Spinal cord (tissue), 10 donors: ENCODE data around the gene SALL1. TPM values are rescaled to one million over a fixed set of nuclear protein-coding genes. Genes with fewer than 3 reads are reported as not detected.

Experiments
- DNase-seq, 6 donors: peaks; one replicate each; pipeline versions ENCODE4 v3.0.0 to v3.0.0-alpha.2; 2013 to 2015; ENCODE audit warnings: low spot score in 6 of 6, low read depth in 4 of 6
- H3K27ac ChIP-seq: one replicate; pipeline ENCODE4 v1.5.1; 2013; ENCODE audit warnings: low read depth, low read length, control low read depth
- H3K27me3 ChIP-seq: one replicate; pipeline ENCODE4 v1.6.1; 2013; ENCODE audit warnings: low read length; ENCODE audit not compliant: control insufficient read depth, insufficient read depth
- H3K36me3 ChIP-seq: one replicate; pipeline ENCODE4 v1.6.1; 2013; ENCODE audit warnings: low read length; ENCODE audit not compliant: control insufficient read depth, insufficient read depth
- H3K4me1 ChIP-seq: one replicate; pipeline ENCODE4 v1.6.1; 2013; ENCODE audit warnings: low read length; ENCODE audit not compliant: control insufficient read depth, insufficient read depth
- H3K4me3 ChIP-seq: one replicate; pipeline ENCODE4 v1.5.1; 2013; ENCODE audit warnings: low read depth, low read length, control low read depth
- H3K9me3 ChIP-seq: one replicate; pipeline ENCODE4 v1.6.1; 2013; ENCODE audit warnings: low read length; ENCODE audit not compliant: control insufficient read depth, insufficient read depth
- WGBS: methylation state at CpG from one replicate; pipeline ENCODE4 v1.1.5; 2013; ENCODE audit warnings: missing lambda C conversion rate; ENCODE audit not compliant: insufficient coverage; 5-methylcytosine and 5-hydroxymethylcytosine counted together
- polyA plus RNA-seq, 2 donors: library from polyadenylated mRNA; unstranded; fragments of 120-200 nt; gene quantifications; one replicate each; pipeline ENCODE4 v1.2.1, GENCODE V29; 2013; ENCODE audit not compliant: insufficient read length in 2 of 2
- total RNA-seq, 2 donors: library from RNA; depleted of rRNA in 1 of 2; stranded (reverse); fragments of 120-200 nt in 1 of 2; fragments of >200 nt in 1 of 2; gene quantifications; one replicate each; pipeline versions ENCODE4 v1.2.3 to v1.2.4, GENCODE V29; 2013 to 2014
- donor health status: healthy.

SALL1 gene
- total and polyA plus RNA-seq, 4 donors, result 14.7 to 98.7 (median 48.5) TPM

DNA sequence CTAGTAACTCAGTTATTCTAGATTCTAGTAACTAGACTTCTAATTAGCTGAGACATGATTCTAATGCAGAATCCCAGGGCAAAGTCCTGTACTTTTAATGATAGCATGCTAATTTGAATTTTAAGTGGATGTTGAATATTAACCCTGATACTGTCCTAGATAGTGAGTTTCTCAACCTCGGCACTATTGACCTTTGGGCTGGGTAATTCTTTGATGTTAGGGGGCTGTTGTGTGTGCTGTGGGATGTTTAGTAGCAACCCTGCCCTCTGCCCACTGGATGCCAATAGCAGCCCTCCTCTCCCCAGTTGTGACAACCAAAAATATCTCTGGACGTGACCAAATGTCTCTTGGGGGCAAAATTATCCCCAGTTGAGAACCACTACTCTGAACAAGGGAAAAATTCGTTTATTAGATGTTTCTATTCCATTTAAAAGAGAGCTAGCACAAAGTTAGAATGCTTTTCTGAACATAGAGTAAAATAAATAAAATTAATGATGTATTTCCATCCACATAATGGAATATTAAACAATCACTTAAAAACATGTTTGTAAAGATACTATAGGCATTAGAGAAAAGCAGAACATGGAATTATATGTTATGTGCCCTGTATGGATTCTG is 30.2 kb downstream of the SALL1 start:
- no CpG with 5 or more reads among the region's 3 CpGs for WGBS

DNA sequence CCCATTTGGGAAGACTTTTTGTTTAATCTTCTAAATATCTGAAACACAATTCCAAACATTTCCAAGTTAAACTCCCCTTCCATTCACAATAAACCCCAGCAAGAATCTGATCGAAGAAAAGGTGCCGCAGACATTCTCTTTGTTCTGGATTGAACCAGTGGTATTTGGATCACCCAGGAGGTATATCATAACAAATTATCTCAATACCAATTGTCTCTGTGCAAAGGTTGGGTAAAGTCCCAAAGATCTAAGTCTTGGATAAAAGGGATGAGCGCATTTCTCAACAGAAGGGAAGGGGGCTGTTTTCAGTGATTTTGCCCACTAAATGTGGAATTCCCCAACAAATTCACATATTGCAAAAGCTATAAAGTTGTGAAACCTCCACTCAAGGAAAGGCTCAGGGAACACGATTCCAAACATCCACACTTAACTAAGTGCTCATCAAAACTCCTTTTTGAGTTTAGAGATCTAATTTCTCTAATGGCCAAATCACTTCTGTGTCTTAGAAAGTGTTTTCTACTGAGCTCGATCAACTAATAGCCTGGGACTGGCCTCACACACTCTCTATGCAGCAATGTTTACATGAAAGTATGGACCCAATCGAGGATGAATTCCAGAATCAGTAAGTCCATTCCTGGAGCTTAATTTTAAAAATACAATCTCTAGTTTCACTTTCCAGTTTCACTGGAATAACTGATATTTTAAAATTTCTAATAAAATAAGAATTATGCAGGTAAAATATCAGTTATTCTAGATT is 30.9 kb downstream of the SALL1 start:
- 83% methylated on average over 2 of the region's 6 CpGs for WGBS
- H3K9me3 ChIP-seq, result no peaks in the 10 kb centered on the region
- no peaks in the 10 kb centered on the region for H3K36me3 ChIP-seq
- no peaks in the 10 kb centered on the region for H3K4me1 ChIP-seq
- no peak overlapping the region for H3K27ac ChIP-seq
- no peak for DNase-seq
- H3K4me3 ChIP-seq, result no peak overlapping the region
- peaks cover 13% of the 10 kb centered on the region for H3K27me3 ChIP-seq

More for the DNA sequence above, 30.2 kb downstream of the SALL1 start:
- peaks cover 9% of the 10 kb centered on the region for H3K27me3 ChIP-seq
- no peaks in the 10 kb centered on the region for H3K4me1 ChIP-seq
- H3K4me3 ChIP-seq, result no peak overlapping the region
- H3K9me3 ChIP-seq, result no peaks in the 10 kb centered on the region
- DNase-seq, result no peak
- H3K36me3 ChIP-seq, result no peaks in the 10 kb centered on the region
- H3K27ac ChIP-seq, result no peak overlapping the region

DNA sequence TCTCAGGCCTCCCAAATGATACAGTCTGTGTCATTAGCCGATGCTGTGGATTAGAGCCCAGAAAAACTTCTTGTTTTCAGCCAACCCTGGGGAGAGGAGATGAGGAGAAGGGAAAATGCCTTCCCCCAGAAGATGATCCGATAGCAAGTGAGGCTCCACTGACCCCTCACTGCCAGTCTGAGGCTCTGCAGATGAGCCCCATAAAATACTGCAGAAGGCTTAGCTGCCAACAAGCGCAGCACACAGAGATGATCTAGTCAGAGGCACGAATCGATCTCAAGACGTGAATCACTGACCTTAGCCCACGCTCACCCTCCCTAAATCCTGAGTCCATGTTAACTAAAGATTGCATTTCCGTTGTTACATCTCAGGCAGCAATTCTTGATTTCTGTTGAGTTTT is 31.5 kb downstream of the SALL1 start:
- H3K4me3 ChIP-seq, result no peak overlapping the region
- H3K36me3 ChIP-seq, result no peaks in the 10 kb centered on the region
- peaks cover 18% of the 10 kb centered on the region for H3K27me3 ChIP-seq
- DNase-seq, result peak in 1 of 6 donors; percentile 48
- no peaks in the 10 kb centered on the region for H3K9me3 ChIP-seq
- H3K4me1 ChIP-seq, result peaks cover under 1% of the 10 kb centered on the region
- WGBS, result 60% methylated on average over 7 of the region's 8 CpGs
- H3K27ac ChIP-seq, result no peak overlapping the region

DNA sequence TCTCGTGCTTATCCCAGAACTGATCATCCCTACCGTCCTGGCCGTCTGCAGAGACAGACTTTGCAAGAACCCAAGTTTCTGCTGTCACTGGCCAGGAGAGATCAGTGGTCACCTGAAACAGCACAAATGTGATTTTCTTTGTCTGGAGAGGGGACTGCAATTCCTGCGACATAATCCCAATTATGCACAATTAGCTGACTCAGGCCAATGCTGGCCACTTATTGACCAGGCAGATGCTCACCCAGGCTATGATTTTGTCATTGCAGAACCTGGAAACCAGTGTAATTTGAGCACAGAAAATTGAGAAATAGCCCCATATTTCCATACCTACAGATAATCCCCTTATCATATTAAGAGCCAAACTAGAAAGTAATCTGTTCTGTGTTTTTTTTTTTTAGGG is 34.7 kb downstream of the SALL1 start:
- Histone ChIP-seq H3K4me3 (no peak overlapping the region), H3K27ac (no peak overlapping the region), H3K4me1 (peaks cover 14% of the 10 kb centered on the region), H3K27me3 (peaks cover 33% of the 10 kb centered on the region), H3K9me3 (no peaks in the 10 kb centered on the region), H3K36me3 (no peaks in the 10 kb centered on the region)
- WGBS, result 43% methylated on average over 1 of the region's 4 CpGs
- no peak for DNase-seq

DNA sequence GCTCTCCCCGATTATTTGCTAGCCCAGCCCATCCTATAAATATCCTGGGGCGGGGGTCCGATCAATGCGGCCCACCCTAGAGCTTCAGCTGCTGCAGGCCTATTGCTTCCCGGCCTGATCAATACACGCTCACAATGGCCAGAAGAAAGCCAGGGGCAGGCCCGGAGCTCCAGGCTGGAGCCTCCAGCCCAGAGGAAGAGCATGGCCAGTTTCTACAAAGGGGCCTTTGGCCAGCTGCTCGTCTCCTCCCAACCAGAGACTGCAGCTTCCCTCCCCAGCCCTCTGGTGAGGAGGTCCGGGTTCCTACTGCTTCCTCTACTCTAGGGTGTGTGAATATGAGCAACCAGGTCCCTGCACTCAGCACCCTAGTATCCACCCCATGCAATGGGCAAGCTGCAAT is 36.7 kb downstream of the SALL1 start:
- H3K4me1 ChIP-seq, result peaks cover 14% of the 10 kb centered on the region
- 33% methylated on average over 7 of the region's 9 CpGs for WGBS

DNA sequence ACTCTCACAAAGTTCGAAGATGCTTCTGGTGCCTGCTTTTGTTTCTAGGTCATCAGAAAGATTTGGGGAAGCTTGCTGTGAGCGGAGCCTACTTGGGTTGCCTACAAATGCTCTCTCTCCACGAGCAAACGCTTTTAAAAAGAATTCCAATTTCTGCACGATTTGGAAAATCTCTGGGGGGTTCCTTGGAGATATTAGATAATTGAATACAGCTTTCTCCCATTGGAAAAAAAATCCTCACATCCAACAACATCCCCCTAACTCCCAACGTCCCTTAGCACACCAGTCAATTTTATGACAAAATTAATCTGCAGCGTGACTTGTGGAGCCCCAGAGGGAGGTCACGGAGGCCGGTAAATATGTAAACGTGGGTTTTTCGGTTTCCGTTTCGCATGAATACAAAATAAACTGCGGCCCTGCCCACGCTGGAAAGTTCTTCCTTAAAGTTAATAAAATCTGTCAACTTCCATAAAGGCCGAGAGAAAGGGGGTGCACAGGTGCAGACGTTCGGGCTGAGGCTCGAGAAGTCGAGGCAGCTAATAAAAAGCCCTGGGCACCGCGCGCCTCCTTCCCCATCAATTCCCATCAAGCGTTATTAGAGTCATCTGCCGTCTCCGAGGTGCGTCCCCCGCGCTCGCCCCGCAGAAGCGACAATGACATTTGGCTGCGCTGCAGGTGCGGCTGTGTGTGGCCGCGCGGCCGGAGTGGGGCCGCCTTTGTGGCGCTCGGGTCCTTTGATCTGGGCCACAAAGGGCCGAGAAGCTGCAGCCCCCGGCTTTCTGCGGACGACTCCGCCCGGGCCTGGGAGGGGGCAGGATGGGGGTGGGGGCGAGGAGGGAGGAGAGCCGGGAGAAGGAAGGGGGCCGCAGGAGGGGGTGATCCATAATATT is 37.6 kb downstream of the SALL1 start:
- peak in 1 of 6 donors; percentile 46 for DNase-seq
- H3K4me1 ChIP-seq, result peaks cover 14% of the 10 kb centered on the region
- 3% methylated on average over 31 of the region's 50 CpGs for WGBS
- no peak overlapping the region for H3K27ac ChIP-seq
- peaks cover 29% of the 10 kb centered on the region for H3K27me3 ChIP-seq
- no peak overlapping the region for H3K4me3 ChIP-seq
- no peaks in the 10 kb centered on the region for H3K9me3 ChIP-seq
- H3K36me3 ChIP-seq, result no peaks in the 10 kb centered on the region

More for the DNA sequence above, 36.7 kb downstream of the SALL1 start:
- H3K4me3 ChIP-seq, result no peak overlapping the region
- H3K27ac ChIP-seq, result no peak overlapping the region
- no peaks in the 10 kb centered on the region for H3K36me3 ChIP-seq
- no peaks in the 10 kb centered on the region for H3K9me3 ChIP-seq
- peaks cover 29% of the 10 kb centered on the region for H3K27me3 ChIP-seq
- DNase-seq, result peak in 1 of 6 donors; percentile 28

DNA sequence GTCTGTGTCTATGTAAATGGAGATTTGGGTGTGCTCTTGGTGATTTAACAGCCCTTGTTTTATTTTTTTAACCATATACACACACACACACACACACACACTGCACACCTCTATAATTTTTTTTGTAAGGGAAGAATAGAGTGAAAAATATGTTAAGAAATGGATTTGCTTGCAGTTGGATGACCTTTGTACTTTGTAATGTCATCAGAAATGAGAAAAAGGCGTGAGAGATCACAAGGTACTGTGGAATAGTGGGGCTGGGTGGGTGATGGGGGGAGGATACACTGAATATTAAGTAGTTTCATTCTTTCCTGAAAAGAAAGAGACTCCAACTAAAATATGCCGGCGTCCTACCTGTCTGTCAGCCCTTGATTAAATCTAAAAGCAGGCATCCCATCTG is 38.7 kb downstream of the SALL1 start:
- Histone ChIP-seq H3K4me1 (peaks cover 14% of the 10 kb centered on the region), H3K27ac (no peak overlapping the region), H3K36me3 (no peaks in the 10 kb centered on the region), H3K4me3 (no peak overlapping the region), H3K9me3 (no peaks in the 10 kb centered on the region), H3K27me3 (peaks cover 29% of the 10 kb centered on the region)
- no CpG with 5 or more reads among the region's 3 CpGs for WGBS
- no peak for DNase-seq

DNA sequence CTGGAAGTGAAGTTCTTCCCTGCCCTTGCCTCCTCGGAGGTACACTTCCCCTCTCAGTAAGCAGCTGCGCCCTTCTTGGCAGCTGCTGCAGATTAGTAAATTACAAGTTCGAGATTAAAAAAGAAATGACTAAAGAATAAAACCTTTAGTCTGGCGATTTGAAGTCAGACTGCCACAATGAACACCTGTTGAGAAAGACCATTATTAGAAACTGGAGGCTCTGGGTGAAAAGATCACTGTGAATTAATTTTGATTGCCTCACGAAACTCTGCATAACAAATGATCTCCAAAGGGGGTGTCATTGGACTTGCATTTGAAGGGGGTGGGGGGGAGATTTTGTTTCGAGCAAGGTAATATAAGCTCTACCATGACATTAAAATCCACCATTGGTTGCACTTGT is 39.3 kb downstream of the SALL1 start:
- DNase-seq, result no peak
- no peaks in the 10 kb centered on the region for H3K36me3 ChIP-seq
- WGBS, result 38% methylated on average over 1 of the region's 6 CpGs
- H3K4me3 ChIP-seq, result no peak overlapping the region
- peaks cover 14% of the 10 kb centered on the region for H3K4me1 ChIP-seq
- peaks cover 29% of the 10 kb centered on the region for H3K27me3 ChIP-seq
- H3K9me3 ChIP-seq, result no peaks in the 10 kb centered on the region
- H3K27ac ChIP-seq, result no peak overlapping the region

DNA sequence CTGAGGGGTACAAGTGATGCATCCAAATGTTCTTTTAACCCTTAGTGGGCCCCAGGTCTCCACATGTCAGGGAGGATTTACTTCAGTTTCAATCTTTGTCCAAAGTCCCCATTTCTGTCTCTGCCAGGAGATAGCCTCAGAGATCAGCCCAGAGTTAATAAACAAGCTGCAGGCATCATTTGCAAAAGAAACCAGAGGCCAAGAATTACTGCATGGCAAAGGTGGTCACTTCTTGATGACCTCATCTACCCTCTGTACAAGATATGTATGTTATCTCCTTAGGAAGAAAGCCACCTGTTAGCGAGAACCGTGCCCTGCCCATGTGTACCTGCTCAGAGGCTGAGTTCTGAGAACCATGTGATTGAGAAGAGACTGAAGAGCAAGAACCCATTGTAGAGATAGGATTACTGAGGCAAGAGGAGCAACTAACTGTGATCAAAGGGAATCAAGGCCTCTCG is 40.3 kb downstream of the SALL1 start:
- WGBS, result no CpG with 5 or more reads among the region's 3 CpGs
- H3K27me3 ChIP-seq, result peaks cover 29% of the 10 kb centered on the region

More for the DNA sequence above, 40.3 kb downstream of the SALL1 start:
- no peak for DNase-seq
- H3K9me3 ChIP-seq, result no peaks in the 10 kb centered on the region
- peaks cover 14% of the 10 kb centered on the region for H3K4me1 ChIP-seq
- no peak overlapping the region for H3K4me3 ChIP-seq
- H3K36me3 ChIP-seq, result no peaks in the 10 kb centered on the region
- H3K27ac ChIP-seq, result no peak overlapping the region
